A673 (cell line): ENCODE results near the gene ZNF18. TPM values are rescaled to one million over a fixed set of nuclear protein-coding genes. Genes with fewer than 3 reads are reported as not detected.

Experiments
- BruUV-seq: library from RNA; stranded (reverse); fragments of 400-500 nt; replicated peaks from 2 replicates; lab custom pipeline; 2021; lab: Mats Ljungman, UMichigan
- CTCF ChIA-PET: fragments of 300-600 bp; sonication (Branson Sonifier 250); formaldehyde crosslinking; loops from one replicate; lab custom pipeline; 2022; ENCODE audit warnings: antibody characterized with exemption; lab: Charles Lee
- POLR2A ChIA-PET: fragments of 300-600 bp; sonication (Branson Sonifier 250); formaldehyde crosslinking; loops from one replicate; lab custom pipeline; 2022; ENCODE audit warnings: antibody characterized with exemption; ENCODE audit not compliant: low non-redundant PET; lab: Charles Lee
- DNase-seq: peaks from one replicate; pipeline ENCODE4 v3.0.0-alpha.2; 2015; ENCODE audit warnings: low spot score
- H3K27ac ChIP-seq: fragments of 200-600 bp; sonication (generic); 2 replicates; pipeline ENCODE4 v1.5.1; 2016; ENCODE audit warnings: mixed run types, low read depth, mild to moderate bottlenecking, mixed read lengths, antibody characterized with exemption, low read length; ENCODE audit not compliant: poor library complexity, severe bottlenecking
- H3K27me3 ChIP-seq: fragments of 200-600 bp; sonication (generic); replicated peaks from 2 replicates; pipeline ENCODE4 v1.6.1; 2017; ENCODE audit warnings: mixed run types, low read depth, mild to moderate bottlenecking, mixed read lengths, antibody characterized with exemption, low read length; ENCODE audit not compliant: insufficient read depth, poor library complexity
- H3K36me3 ChIP-seq: fragments of 200-600 bp; sonication (generic); 2 replicates; pipeline ENCODE4 v1.6.1; 2016; ENCODE audit warnings: mixed run types, mild to moderate bottlenecking, mixed read lengths, antibody characterized with exemption, low read length; ENCODE audit not compliant: insufficient read depth, poor library complexity, severe bottlenecking
- H3K4me1 ChIP-seq: fragments of 200-600 bp; sonication (generic); 2 replicates; pipeline ENCODE4 v1.6.1; 2017; ENCODE audit warnings: mixed run types, mild to moderate bottlenecking, mixed read lengths, antibody characterized with exemption, low read length; ENCODE audit not compliant: insufficient read depth, poor library complexity, severe bottlenecking
- H3K4me3 ChIP-seq: fragments of 200-600 bp; sonication (generic); 2 replicates; pipeline ENCODE4 v1.5.1; 2016; ENCODE audit warnings: low read depth, mixed run types, mild to moderate bottlenecking, mixed read lengths, low read length; ENCODE audit not compliant: poor library complexity, severe bottlenecking
- H3K9me3 ChIP-seq: fragments of 200-600 bp; sonication (generic); 2 replicates; pipeline ENCODE4 v1.6.1; 2016; ENCODE audit warnings: mixed run types, low read depth, mild to moderate bottlenecking, mixed read lengths, antibody characterized with exemption, low read length; ENCODE audit not compliant: poor library complexity, severe bottlenecking
- CTCF ChIP-seq: fragments of 300-800, 200-600 bp; sonication (generic); conservative IDR thresholded peaks from 2 replicates; pipeline ENCODE4 v1.5.1; 2017; ENCODE audit warnings: low read depth, mild to moderate bottlenecking, antibody characterized with exemption, low read length, moderate library complexity, mixed read lengths
- EZH2 ChIP-seq: fragments of 200-600 bp; sonication (generic); IDR thresholded peaks from 2 replicates; pipeline ENCODE4 v1.6.1; 2017; ENCODE audit warnings: borderline replicate concordance, low read depth, mild to moderate bottlenecking, mixed read lengths, antibody characterized with exemption, low read length; ENCODE audit not compliant: poor library complexity, severe bottlenecking
- intact Hi-C: fragments of 100-400 bp; cut with micrococcal nuclease; formaldehyde crosslinking; loops from one replicate; pipeline ENCODE4 v1.10.0; 2022; ENCODE audit not compliant: unreplicated experiment
- total RNA-seq: library from RNA; stranded (reverse); gene quantifications from 2 replicates; pipeline ENCODE4 v1.2.3, GENCODE V29; 2021

The ZNF18 gene
- total RNA-seq, 1 experiment from 2014 or later, result 11.9 TPM

- Histone ChIP-seq H3K4me1 (peaks cover 13% of the 10 kb centered on the region), H3K27me3 (no peaks in the 10 kb centered on the region), H3K27ac (no peak overlapping the region), H3K9me3 (no peaks in the 10 kb centered on the region), H3K4me3 (no peak overlapping the region), H3K36me3 (peaks cover 45% of the 10 kb centered on the region)
- ChIA-PET CTCF (interaction anchor here (0.6 to 1.8 kb wide), 4 partner anchors 738 to 1340 kb away, joined by 3 to 6 read pairs (median 4); no protein-coding TSS in a partner anchor), POLR2A (interaction anchor here (0.7 kb wide), 1 partner anchor 10 kb away, joined by 4 read pairs; no protein-coding TSS in a partner anchor)
- DNase-seq, result no peak
- BruUV-seq, result no TSS peak
- TF ChIP-seq CTCF, result no peak
- no peak for TF ChIP-seq EZH2
- intact Hi-C loops, result loop anchor here (5.0 kb wide), 2 partner anchors 1234 to 1249 kb away; no protein-coding TSS in a partner anchor
Measured at GRCh38 chr17:11986179-11986941, 10.9 kb downstream of the ZNF18 start.

- CTCF ChIA-PET, result no interaction called here
- no peak for TF ChIP-seq CTCF
- no peak for TF ChIP-seq EZH2
- Histone ChIP-seq H3K4me1 (peaks cover 12% of the 10 kb centered on the region), H3K4me3 (no peak overlapping the region), H3K9me3 (no peaks in the 10 kb centered on the region), H3K36me3 (peaks cover 43% of the 10 kb centered on the region), H3K27me3 (no peaks in the 10 kb centered on the region), H3K27ac (no peak overlapping the region)
- POLR2A ChIA-PET, result no interaction called here
- intact Hi-C loops, result no loop called here
- no peak for DNase-seq
- no TSS peak for BruUV-seq
Measured at GRCh38 chr17:11981862-11982261, 15.4 kb downstream of the ZNF18 start.

- ChIA-PET POLR2A (interaction anchor here (0.7 kb wide), 1 partner anchor 16 kb away, joined by 4 read pairs; no protein-coding TSS in a partner anchor), CTCF (interaction anchor here (0.5 to 1.1 kb wide), 3 partner anchors 10 to 1364 kb away, joined by 5 to 9 read pairs (median 5); no protein-coding TSS in a partner anchor)
- intact Hi-C loops, result no loop called here
- Histone ChIP-seq H3K27me3 (no peaks in the 10 kb centered on the region), H3K4me3 (no peak overlapping the region), H3K9me3 (no peaks in the 10 kb centered on the region), H3K27ac (no peak overlapping the region), H3K36me3 (peaks cover 43% of the 10 kb centered on the region), H3K4me1 (peaks cover 10% of the 10 kb centered on the region)
- BruUV-seq, result no TSS peak
- peak; percentile 49 for TF ChIP-seq CTCF
- TF ChIP-seq EZH2, result no peak
- peak; percentile 28 for DNase-seq
Measured at GRCh38 chr17:11980813-11981212, 16.5 kb downstream of the ZNF18 start.
